Measurements from ENCODE around the gene AP2A2.
A peak's percentile ranks its signal among the peaks of the same experiment; 100 is the strongest.

Gene AP2A2

DNA sequence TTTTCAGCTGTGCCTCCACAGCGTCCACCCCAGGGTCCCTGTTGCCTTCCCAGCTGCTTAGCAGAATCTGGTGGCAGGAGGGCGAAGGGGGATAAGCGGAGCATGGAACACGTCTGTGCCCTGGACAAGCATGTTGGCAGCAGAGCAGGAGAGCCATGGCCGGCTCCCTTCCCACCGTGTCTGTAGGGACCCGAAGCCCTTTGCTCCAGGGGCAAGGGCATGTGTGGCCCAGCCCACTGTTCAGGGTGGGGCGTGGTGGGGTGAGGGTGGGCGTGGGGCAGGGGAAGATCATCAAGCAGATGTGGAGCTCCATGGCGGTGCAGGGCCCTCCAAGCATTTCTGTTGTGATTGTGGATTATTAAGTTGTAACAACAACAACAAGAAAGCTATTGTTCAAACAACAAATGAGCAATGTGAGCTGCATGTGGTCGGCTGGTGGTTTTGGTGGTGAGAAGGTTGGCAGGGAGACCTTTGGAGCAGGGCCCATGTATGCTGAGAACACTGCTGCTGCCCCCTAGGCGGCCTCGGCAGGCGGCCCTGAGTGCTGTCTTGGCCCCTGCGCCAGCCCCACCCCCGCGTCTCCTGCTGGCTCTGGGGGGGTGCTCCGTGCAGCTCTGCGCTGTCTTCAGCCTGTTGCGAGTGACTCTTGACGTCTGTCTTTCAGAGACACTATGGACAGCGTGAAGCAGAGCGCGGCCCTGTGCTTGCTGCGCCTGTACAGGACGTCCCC is 50.9 kb downstream of the AP2A2 start:
- Histone ChIP-seq H3K9me2 (replicated peaks; ENCODE audit: low read depth, low read length) (no peaks in the 10 kb centered on the region), H3K9me3 (ENCODE audit: insufficient read depth, low read depth, low read length) (no peaks in the 10 kb centered on the region), H3K9ac (ENCODE audit: low read depth, low read length, poor library complexity, severe bottlenecking) (peak overlapping the region; percentile 32), H3K79me2 (ENCODE audit: insufficient read depth, low read length) (peaks cover 6% of the 10 kb centered on the region; the same call in 1 of the 2 replicates), H3K36me3 (ENCODE audit: insufficient read depth, low read length) (peaks cover 63% of the 10 kb centered on the region; the same call in 1 of the 2 replicates), H3K27me3 (ENCODE audit: insufficient read depth, low read length, poor library complexity, severe bottlenecking) (no peaks in the 10 kb centered on the region), H3K4me1 (ENCODE audit: insufficient read depth, low read length, poor library complexity, severe bottlenecking) (peaks cover 9% of the 10 kb centered on the region), H3K4me2 (ENCODE audit: low read depth, low read length, poor library complexity, severe bottlenecking) (no peak overlapping the region), H3F3A (ENCODE audit: low read depth) (no peaks in the 10 kb centered on the region), H3K4me3 (ENCODE audit: low read length, poor library complexity, severe bottlenecking) (no peak overlapping the region), H4K20me1 (ENCODE audit: insufficient read depth, low read length, poor library complexity, severe bottlenecking) (peaks cover 11% of the 10 kb centered on the region), H2AFZ (ENCODE audit: low read length) (no peak overlapping the region)
- TF ChIP-seq EZH2phosphoT487 (IDR thresholded peaks at IDR 0.05; ENCODE audit: borderline replicate concordance) (no peak), CTCF (conservative IDR thresholded peaks at IDR 0.05; ENCODE audit: low read length) (peak; percentile 30; the same call in 1 of the 2 replicates)

GRCh38 chr11:977830-978720 is 52.4 kb downstream of the AP2A2 start:
- Histone ChIP-seq H3K9me2 (replicated peaks; ENCODE audit: low read depth, low read length) (no peaks in the 10 kb centered on the region), H3K9ac (ENCODE audit: low read depth, low read length, poor library complexity, severe bottlenecking) (no peak overlapping the region), H3K4me3 (ENCODE audit: low read length, poor library complexity, severe bottlenecking) (no peak overlapping the region), H3K79me2 (ENCODE audit: insufficient read depth, low read length) (peaks cover 4% of the 10 kb centered on the region; the same call in 1 of the 2 replicates), H3K27me3 (ENCODE audit: insufficient read depth, low read length, poor library complexity, severe bottlenecking) (no peaks in the 10 kb centered on the region), H3K36me3 (ENCODE audit: insufficient read depth, low read length) (peaks cover 57% of the 10 kb centered on the region; the same call in 1 of the 2 replicates), H2AFZ (ENCODE audit: low read length) (no peak overlapping the region), H3K9me3 (ENCODE audit: insufficient read depth, low read depth, low read length) (no peaks in the 10 kb centered on the region), H3F3A (ENCODE audit: low read depth) (no peaks in the 10 kb centered on the region), H3K4me2 (ENCODE audit: low read depth, low read length, poor library complexity, severe bottlenecking) (no peak overlapping the region), H4K20me1 (ENCODE audit: insufficient read depth, low read length, poor library complexity, severe bottlenecking) (peaks cover 11% of the 10 kb centered on the region), H3K4me1 (ENCODE audit: insufficient read depth, low read length, poor library complexity, severe bottlenecking) (peaks cover 9% of the 10 kb centered on the region)
- no peak for TF ChIP-seq CTCF (conservative IDR thresholded peaks at IDR 0.05; ENCODE audit: low read length)

DNA sequence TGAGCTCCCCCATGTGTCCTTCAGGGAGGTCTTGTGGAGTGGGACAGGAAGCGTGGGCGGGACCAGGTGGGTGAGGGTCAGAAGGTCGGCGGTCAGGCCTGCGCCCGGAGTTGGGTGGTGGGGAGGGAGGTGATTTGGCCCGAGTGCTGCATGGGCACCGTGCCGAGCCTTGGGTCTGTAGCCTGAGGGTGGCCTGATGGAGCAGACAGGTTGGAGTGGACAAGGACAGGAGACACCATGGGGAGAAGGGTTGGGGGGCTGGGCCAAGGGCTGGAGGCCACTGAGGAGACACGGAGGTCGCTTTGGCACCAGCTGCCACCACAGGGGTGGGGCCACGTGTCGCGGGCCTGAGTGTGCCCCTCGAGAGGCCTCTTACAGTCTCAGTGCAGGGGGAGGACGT is 53.1 kb downstream of the AP2A2 start:
- Histone ChIP-seq H3K4me3 (ENCODE audit: low read length, poor library complexity, severe bottlenecking) (no peak overlapping the region), H2AFZ (ENCODE audit: low read length) (no peak overlapping the region), H3K4me2 (ENCODE audit: low read depth, low read length, poor library complexity, severe bottlenecking) (no peak overlapping the region), H4K20me1 (ENCODE audit: insufficient read depth, low read length, poor library complexity, severe bottlenecking) (peaks cover 11% of the 10 kb centered on the region), H3K27me3 (ENCODE audit: insufficient read depth, low read length, poor library complexity, severe bottlenecking) (no peaks in the 10 kb centered on the region), H3K9ac (ENCODE audit: low read depth, low read length, poor library complexity, severe bottlenecking) (no peak overlapping the region), H3K9me2 (replicated peaks; ENCODE audit: low read depth, low read length) (no peaks in the 10 kb centered on the region), H3K79me2 (ENCODE audit: insufficient read depth, low read length) (peaks cover 4% of the 10 kb centered on the region; the same call in 1 of the 2 replicates), H3K4me1 (ENCODE audit: insufficient read depth, low read length, poor library complexity, severe bottlenecking) (peaks cover 9% of the 10 kb centered on the region), H3K9me3 (ENCODE audit: insufficient read depth, low read depth, low read length) (no peaks in the 10 kb centered on the region), H3F3A (ENCODE audit: low read depth) (no peaks in the 10 kb centered on the region), H3K36me3 (ENCODE audit: insufficient read depth, low read length) (peaks cover 53% of the 10 kb centered on the region; the same call in 1 of the 2 replicates)
- TF ChIP-seq EZH2phosphoT487 (IDR thresholded peaks at IDR 0.05; ENCODE audit: borderline replicate concordance) (no peak), CTCF (conservative IDR thresholded peaks at IDR 0.05; ENCODE audit: low read length) (no peak)

Measured in Loucy (cell line).